WI38 (cell line): ENCODE data around the gene CSPG4.
"Not testable (repeated sequence)": the region's sequence is repeated elsewhere in the genome, so short reads cannot be mapped to it uniquely, and the experiment has no call there.

Experiments
- H3K4me3 ChIP-seq: 2 replicates; pipeline ENCODE4 v1.5.1; 2011; ENCODE audit warnings: low read depth, mild to moderate bottlenecking, control low read depth, low read length
- TF ChIP-seq, protein P1 (sequence below): IDR thresholded peaks from 2 replicates; pipeline ENCODE4 v1.5.1; 2012; ENCODE audit warnings: low read depth, mild to moderate bottlenecking, control low read depth, low read length

The CSPG4 gene

DNA sequence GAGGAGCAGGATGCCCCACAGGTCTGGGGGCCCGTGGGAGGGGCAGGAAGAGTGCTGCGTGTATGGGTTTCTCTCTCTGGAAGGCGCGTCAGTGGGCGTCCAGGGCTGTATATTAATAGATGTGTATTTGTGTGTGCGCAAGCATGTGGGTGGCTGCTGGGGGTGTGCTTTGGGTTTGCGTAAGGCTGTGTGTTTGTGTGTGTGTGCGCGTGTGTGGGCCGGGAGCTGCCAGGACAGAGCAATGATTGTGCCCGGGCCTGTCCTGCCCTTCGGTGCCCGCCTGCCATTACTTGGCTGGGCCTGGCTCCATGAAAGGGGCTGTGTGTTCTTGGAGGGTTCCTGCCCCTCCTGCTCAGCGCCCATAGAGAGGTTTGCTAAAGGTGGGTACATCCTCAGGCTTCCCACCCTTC, 16.3 kb downstream of the CSPG4 start:
- TF ChIP-seq, protein P1, sequence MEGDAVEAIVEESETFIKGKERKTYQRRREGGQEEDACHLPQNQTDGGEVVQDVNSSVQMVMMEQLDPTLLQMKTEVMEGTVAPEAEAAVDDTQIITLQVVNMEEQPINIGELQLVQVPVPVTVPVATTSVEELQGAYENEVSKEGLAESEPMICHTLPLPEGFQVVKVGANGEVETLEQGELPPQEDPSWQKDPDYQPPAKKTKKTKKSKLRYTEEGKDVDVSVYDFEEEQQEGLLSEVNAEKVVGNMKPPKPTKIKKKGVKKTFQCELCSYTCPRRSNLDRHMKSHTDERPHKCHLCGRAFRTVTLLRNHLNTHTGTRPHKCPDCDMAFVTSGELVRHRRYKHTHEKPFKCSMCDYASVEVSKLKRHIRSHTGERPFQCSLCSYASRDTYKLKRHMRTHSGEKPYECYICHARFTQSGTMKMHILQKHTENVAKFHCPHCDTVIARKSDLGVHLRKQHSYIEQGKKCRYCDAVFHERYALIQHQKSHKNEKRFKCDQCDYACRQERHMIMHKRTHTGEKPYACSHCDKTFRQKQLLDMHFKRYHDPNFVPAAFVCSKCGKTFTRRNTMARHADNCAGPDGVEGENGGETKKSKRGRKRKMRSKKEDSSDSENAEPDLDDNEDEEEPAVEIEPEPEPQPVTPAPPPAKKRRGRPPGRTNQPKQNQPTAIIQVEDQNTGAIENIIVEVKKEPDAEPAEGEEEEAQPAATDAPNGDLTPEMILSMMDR = no peak
- no peak overlapping the region for H3K4me3 ChIP-seq

DNA sequence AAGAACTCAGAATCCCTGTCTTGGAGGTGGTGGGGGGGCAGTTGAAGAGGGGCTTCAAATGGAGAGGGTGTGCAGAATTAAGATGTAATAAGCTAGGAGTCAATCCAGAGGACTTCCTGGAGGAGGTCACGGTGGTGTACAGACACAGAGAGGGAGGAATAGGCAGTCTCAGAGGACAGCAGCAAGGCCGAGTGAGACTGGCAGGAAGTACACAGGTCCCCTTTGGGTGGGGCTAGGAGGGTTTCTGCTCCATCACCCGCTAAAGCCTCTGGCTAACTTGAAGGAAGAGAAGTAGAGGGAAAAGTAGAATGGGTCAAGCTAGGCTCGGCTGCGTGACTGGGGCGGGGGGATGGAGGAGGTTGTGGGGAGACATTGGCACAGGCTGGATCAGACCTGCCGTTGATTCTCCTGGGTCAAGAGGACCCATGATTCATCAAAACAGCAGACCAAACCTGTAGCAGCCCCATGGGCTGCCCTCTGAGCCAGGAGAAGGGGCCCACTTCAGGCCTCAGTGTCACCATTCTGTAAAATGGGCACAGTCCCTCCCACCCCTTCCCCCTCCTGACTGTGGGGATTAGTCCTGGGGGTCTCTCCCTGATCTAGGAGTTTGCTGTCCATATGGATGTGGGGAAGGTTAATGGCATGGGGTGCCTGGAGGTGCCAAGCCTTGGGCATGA, 16.9 kb downstream of the CSPG4 start:
- TF ChIP-seq, protein P1 = no peak
- H3K4me3 ChIP-seq = no peak overlapping the region

DNA sequence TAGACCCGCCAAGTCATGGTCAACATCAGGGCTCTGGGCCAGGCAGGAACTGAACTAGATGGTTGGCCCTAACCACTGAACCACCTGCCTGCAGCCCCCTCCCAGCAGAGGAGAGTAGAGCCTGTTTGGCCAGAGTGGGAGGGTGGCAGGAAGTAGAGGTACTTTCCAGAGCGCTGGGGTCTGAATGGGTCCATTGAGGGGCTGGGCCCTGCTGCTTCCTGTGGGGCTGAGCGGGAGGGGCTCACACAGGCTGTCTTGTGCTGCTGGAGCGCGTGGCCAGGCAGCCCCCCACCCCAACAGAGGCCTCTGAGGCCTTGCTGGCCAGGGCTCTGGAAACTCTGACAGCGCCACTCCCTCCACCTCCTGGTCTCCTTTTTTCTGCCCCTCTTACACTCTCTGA, 17.4 kb downstream of the CSPG4 start:
- TF ChIP-seq, protein P1 = no peak

DNA sequence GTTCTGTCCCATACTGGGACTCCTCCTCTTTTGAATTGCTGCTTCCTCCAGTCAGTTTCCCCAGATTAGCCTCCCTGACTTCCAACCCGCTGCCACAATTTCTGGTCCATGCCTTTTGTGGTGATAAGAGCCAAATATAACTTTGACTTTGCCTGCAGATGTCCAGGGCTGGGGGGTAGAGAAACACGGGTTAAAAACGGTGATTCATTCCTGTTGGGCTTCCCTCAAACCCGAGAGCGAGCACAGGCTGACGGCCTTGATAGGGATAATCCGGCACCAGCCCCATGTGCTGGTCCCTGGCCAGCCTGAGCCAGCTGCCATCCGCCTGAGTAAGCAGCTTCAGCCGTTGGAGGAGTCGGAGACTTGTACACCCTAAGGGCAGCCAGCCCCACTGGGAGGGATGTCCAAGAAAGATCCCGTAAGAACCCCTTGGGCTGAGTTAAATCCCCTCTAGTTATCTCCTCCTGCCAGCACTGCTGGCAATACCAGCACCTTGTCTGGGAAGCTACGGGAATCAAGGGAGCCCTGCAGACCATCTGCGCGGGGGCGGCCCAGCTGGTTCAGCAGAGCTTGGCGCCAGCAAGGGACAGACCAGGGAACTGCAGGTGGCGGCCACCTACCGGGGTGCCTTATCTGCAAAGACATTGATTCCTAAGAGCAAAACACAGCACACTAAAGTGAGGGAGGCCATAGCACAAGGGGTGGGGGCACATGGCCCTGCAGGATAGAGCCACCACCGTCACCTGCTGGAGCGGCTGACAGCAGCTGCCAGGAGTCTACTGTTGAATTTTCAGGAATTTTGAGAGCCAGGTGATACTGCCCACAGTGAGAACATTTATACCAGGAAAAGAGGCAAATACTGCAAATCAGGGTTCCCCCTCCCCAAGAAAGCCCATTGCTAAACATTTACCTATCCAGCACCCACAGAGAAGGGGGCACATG, 18.1 kb downstream of the CSPG4 start:
- H3K4me3 ChIP-seq = no peak overlapping the region

More for the DNA sequence above, 17.4 kb downstream of the CSPG4 start:
- no peak overlapping the region for H3K4me3 ChIP-seq

DNA sequence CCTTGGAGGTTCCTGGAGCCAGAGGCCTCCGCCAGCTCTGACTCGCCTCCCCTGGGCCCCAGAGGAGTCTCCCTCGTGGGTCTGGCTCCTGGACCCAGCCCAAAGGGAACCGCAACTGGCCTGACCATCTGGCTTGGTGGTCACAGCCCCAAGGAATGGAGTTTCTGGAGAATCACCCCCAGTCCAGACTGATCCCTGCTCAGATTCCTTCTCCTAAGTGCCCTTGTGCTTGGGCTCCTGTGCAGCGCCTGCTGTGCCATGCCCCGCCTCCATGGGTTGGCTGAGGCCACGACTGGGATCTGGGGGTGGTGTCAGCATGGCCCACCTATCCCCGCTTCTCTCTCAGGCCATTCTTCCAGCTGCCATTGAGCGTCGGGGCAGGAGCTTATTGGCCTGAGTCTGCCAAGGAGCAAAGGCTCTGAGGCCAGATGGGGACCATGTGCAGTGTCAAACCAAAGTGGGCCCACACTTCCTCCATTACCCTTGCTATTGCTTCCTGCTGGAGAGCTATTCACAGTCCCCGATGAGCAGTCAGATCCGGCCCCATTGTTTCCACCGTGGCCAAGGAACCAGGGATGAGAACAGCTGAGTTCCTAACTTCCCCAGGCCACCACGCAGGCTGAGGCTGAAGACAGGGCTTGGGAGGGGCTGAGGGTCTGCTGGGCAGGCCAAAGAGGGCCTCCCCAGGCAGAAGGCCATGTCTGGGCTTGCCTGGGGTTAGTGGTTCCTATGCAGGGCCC, 19.0 kb downstream of the CSPG4 start:
- H3K4me3 ChIP-seq = no peak overlapping the region

More for the DNA sequence above, 18.1 kb downstream of the CSPG4 start:
- TF ChIP-seq, protein P1 = peak; percentile 44

DNA sequence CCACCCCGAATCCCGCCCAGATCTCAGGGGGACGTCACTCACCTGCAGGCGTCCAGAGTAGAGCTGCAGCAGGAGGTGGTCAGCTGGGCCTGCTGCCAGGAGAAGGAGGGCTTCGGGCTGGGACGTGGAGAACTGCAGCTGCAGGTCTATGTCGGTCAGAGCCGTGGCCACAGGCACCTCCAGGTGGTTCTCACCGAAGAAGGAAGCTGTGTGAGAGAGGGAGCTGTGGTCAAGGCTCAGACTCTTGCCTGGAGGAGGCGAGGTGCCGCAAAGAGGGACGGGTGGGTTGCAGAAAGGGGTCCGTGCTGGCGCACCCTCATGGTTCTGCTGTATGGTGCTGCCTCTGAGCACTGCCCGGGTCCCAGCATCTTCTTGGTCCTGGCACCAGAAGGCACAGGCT, 19.6 kb downstream of the CSPG4 start:
- H3K4me3 ChIP-seq = not testable (repeated sequence)

More for the DNA sequence above, 19.0 kb downstream of the CSPG4 start:
- TF ChIP-seq, protein P1 = no peak

DNA sequence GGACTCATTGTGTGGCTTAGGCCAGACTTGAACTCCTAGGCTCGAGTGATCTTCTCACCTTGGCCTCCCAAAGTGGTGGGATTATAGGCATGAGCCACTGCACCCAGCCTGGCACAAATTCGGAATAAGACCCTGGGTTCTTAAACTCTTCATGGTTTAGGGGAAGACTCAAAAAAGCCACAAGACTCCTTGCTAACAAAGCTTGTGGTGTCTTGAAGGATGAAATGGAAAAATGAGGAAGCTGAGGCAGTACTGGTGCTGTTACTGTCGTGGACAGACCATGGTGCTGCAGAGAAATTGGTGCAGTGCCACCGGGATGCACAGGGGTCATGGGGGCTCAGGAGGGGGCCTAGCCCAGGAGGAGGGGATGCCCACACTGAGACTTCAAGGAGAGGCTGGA, 20.3 kb downstream of the CSPG4 start:
- H3K4me3 ChIP-seq = not testable (repeated sequence)

DNA sequence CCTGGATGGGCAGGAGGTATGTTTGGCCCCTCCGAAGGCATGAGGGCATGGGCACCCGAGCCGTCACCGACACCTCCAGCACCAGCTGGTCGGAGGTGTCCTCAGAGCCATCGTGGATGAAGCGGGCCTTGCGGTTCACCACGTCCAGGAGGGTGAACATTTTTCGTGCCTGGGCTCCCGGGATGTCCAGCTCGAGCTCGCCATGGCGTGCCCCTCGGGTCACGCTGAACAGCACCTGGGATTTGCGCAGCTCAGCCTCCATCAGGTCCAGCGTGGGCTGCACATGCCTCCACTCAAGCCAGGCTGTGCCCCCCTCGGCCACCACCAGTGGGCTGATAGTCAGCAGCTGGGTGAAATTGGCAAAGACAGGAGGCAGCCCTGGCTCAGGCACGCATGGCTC, 23.2 kb downstream of the CSPG4 start:
- H3K4me3 ChIP-seq = not testable (repeated sequence)
